Measurements from ENCODE around the gene PRRC1.

DNA sequence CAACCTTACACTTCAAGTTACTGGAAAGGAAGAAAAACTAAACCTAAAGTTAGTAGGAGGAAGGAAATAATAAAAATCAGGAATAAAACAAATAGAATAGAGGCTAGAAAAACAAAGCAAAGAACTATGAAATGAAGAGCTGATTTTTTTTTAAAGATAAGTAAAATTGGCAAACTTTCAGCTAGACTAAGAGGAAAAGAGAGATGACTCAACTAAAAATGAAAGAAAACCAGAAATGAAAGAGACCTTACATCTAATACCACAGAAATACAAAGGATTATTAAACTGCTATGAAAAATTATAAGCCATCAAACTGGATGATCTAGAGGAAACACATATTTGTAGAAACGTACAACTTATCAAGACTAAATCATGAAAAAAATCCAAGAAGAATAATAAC is 60.0 kb downstream of the PRRC1 start:
- no peak for TF ChIP-seq GABPA (IDR thresholded peaks at IDR 0.05; ENCODE audit: low read depth)
- TF ChIP-seq, protein P1, sequence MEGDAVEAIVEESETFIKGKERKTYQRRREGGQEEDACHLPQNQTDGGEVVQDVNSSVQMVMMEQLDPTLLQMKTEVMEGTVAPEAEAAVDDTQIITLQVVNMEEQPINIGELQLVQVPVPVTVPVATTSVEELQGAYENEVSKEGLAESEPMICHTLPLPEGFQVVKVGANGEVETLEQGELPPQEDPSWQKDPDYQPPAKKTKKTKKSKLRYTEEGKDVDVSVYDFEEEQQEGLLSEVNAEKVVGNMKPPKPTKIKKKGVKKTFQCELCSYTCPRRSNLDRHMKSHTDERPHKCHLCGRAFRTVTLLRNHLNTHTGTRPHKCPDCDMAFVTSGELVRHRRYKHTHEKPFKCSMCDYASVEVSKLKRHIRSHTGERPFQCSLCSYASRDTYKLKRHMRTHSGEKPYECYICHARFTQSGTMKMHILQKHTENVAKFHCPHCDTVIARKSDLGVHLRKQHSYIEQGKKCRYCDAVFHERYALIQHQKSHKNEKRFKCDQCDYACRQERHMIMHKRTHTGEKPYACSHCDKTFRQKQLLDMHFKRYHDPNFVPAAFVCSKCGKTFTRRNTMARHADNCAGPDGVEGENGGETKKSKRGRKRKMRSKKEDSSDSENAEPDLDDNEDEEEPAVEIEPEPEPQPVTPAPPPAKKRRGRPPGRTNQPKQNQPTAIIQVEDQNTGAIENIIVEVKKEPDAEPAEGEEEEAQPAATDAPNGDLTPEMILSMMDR (IDR thresholded peaks at IDR 0.05) = no peak
- no peak for TF ChIP-seq POLR2AphosphoS5 (IDR thresholded peaks at IDR 0.05; ENCODE audit: low read depth, low read length)
- TF ChIP-seq, protein P2, sequence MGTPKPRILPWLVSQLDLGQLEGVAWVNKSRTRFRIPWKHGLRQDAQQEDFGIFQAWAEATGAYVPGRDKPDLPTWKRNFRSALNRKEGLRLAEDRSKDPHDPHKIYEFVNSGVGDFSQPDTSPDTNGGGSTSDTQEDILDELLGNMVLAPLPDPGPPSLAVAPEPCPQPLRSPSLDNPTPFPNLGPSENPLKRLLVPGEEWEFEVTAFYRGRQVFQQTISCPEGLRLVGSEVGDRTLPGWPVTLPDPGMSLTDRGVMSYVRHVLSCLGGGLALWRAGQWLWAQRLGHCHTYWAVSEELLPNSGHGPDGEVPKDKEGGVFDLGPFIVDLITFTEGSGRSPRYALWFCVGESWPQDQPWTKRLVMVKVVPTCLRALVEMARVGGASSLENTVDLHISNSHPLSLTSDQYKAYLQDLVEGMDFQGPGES (IDR thresholded peaks at IDR 0.05; ENCODE audit: low read depth, low read length) = no peak

Measured in SK-N-SH (cell line).